OCI-LY7 (cell line): Measurements from ENCODE around the gene KRT26.

Experiments
- EZH2phosphoT487 ChIP-seq: fragments of 200-600 bp; sonication (generic); IDR thresholded peaks from 2 replicates; pipeline ENCODE4 v1.6.1; 2018; ENCODE audit warnings: low read depth, borderline replicate concordance, mild to moderate bottlenecking, mixed run types, antibody characterized with exemption, low read length, moderate library complexity, mixed read lengths
- TF ChIP-seq, protein P1 (sequence below): fragments of 200-600 bp; sonication (generic); conservative IDR thresholded peaks from 2 replicates; pipeline ENCODE4 v1.5.1; 2014; ENCODE audit warnings: mild to moderate bottlenecking, antibody characterized with exemption, low read length, moderate library complexity, mixed read lengths

DNA sequence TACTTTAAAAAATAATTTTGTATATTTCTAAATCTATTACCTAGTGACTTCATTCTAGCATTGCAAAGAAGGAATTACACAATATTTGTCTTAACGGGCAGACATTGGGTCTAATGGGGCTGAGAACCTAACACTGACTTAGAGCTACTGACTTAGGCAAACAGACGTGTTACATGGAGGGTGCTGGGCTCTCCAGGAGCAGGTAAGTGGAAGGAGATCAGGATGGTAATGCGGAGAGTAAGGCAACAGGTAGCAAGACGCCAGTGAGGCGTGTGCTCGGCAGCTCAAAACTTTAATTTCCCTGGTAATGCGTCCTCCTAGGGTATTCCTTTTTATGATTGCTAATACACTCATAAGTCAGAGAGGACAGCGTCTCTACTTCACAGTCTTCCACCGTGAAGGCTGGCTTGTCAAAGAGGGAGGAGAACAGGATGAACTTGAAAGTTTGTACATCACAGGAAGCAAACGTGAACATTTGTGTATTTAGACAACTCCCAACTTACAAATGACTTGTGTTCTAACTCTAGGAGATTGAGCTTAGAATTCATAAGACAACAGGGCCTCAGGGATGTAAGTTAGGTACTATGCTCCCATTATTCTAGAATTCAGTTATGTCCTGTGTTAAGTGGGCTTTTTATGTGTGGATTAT, 23.1 kb upstream of the KRT26 start:
- TF ChIP-seq, protein P1, sequence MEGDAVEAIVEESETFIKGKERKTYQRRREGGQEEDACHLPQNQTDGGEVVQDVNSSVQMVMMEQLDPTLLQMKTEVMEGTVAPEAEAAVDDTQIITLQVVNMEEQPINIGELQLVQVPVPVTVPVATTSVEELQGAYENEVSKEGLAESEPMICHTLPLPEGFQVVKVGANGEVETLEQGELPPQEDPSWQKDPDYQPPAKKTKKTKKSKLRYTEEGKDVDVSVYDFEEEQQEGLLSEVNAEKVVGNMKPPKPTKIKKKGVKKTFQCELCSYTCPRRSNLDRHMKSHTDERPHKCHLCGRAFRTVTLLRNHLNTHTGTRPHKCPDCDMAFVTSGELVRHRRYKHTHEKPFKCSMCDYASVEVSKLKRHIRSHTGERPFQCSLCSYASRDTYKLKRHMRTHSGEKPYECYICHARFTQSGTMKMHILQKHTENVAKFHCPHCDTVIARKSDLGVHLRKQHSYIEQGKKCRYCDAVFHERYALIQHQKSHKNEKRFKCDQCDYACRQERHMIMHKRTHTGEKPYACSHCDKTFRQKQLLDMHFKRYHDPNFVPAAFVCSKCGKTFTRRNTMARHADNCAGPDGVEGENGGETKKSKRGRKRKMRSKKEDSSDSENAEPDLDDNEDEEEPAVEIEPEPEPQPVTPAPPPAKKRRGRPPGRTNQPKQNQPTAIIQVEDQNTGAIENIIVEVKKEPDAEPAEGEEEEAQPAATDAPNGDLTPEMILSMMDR = no peak
- TF ChIP-seq EZH2phosphoT487 = no peak
